SH-SY5Y (cell line): ENCODE results near the gene ATP5PO.

ENCODE experiments used
- GATA2 ChIP-seq: IDR thresholded peaks from 2 replicates; pipeline ENCODE4 v1.6.1; 2011; ENCODE audit warnings: mild to moderate bottlenecking, low read depth, low read length
- GATA3 ChIP-seq: IDR thresholded peaks from 2 replicates; pipeline ENCODE4 v1.6.1; 2011; ENCODE audit warnings: low read depth, mild to moderate bottlenecking, low read length, moderate library complexity

ATP5PO gene

GRCh38 chr21:33874161-33874560 lies 41.4 kb downstream of the ATP5PO start:
- TF ChIP-seq GATA2 = no peak

GRCh38 chr21:33872881-33873515 lies 42.6 kb downstream of the ATP5PO start:
- no peak for TF ChIP-seq GATA3
- no peak for TF ChIP-seq GATA2

- TF ChIP-seq GATA2 (no peak), GATA3 (no peak)
These were observed 44.4 kb downstream of the ATP5PO start for GRCh38 chr21:33871171-33871570.

- TF ChIP-seq GATA2 (no peak), GATA3 (no peak)
These were observed 44.8 kb downstream of the ATP5PO start for GRCh38 chr21:33870768-33871167.

GRCh38 chr21:33869873-33870272 lies 45.7 kb downstream of the ATP5PO start:
- TF ChIP-seq GATA2 (no peak), GATA3 (no peak)

GRCh38 chr21:33866826-33867225 lies 48.8 kb downstream of the ATP5PO start:
- TF ChIP-seq GATA2 (no peak), GATA3 (no peak)

- no peak for TF ChIP-seq GATA3
- TF ChIP-seq GATA2 = no peak
These were observed 49.5 kb downstream of the ATP5PO start for GRCh38 chr21:33865996-33866575.

- TF ChIP-seq GATA2 (no peak), GATA3 (no peak)
These were observed 50.4 kb downstream of the ATP5PO start for GRCh38 chr21:33865176-33865575.

- no peak for TF ChIP-seq GATA2
These were observed 51.5 kb downstream of the ATP5PO start for GRCh38 chr21:33864150-33864549.

- no peak for TF ChIP-seq GATA3
- no peak for TF ChIP-seq GATA2
These were observed 54.5 kb downstream of the ATP5PO start for GRCh38 chr21:33861125-33861524.

GRCh38 chr21:33860332-33860879 lies 55.2 kb downstream of the ATP5PO start:
- TF ChIP-seq GATA3 (no peak), GATA2 (no peak)

- no peak for TF ChIP-seq GATA3
These were observed 56.1 kb downstream of the ATP5PO start for GRCh38 chr21:33859373-33860102.

- no peak for TF ChIP-seq GATA3
- no peak for TF ChIP-seq GATA2
These were observed 56.8 kb downstream of the ATP5PO start for GRCh38 chr21:33858667-33859372.

GRCh38 chr21:33857846-33858666 lies 57.5 kb downstream of the ATP5PO start:
- TF ChIP-seq GATA3 = no peak
- no peak for TF ChIP-seq GATA2
